NCI-H345 (cell line): Measurements from ENCODE around the gene NIPAL3.
"Not testable (repeated sequence)": the region's sequence is repeated elsewhere in the genome, so short reads cannot be mapped to it uniquely, and the experiment has no call there.

Experiments used
- DNase-seq: peaks from one replicate; lab custom pipeline; 2025; lab: John Stamatoyannopoulos, UW

Gene NIPAL3

GRCh38 chr1:24421502-24421901 lies 5.9 kb downstream of the NIPAL3 start:
- DNase-seq: no peak

DNA sequence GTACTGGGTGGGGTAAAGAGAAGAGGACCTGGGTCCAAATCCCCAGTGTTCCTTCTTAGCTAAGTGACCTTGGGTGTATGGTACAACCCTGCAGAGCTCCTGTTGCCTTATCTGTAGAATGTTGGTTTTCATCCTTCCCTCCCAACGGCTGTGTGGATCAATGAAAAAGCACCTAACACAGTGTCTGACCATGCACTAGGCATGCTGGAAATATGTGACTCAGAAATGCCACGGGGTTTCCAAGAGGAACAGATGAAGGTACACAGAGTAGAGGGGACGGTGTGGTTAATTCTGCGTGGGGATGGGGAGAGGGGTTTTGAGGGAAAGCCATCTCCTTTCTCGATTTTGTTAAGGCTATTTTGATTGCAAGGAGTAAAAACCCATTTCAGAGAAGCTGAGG lies 8.6 kb downstream of the NIPAL3 start:
- no peak for DNase-seq

DNA sequence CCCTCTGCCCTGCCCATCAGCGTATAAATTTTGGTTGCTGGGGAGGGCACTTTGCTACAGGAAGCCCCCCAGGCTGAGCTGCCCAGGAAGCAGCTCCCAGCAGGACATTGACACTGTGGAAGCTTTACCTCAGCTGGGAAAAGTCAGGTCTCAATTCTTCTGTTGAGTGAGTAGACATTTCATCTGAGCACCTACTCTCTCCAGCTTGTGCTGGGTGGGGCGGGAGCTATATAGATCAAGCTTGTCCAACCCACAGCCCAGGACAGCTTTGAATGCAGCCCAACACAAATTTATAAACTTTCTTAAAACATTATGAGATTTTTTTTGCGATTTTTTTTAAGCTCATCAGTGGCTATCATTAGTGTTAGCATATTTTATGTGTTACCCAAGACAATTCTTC lies 9.4 kb downstream of the NIPAL3 start:
- DNase-seq: no peak

GRCh38 chr1:24425441-24425840 lies 9.8 kb downstream of the NIPAL3 start:
- DNase-seq: no peak

DNA sequence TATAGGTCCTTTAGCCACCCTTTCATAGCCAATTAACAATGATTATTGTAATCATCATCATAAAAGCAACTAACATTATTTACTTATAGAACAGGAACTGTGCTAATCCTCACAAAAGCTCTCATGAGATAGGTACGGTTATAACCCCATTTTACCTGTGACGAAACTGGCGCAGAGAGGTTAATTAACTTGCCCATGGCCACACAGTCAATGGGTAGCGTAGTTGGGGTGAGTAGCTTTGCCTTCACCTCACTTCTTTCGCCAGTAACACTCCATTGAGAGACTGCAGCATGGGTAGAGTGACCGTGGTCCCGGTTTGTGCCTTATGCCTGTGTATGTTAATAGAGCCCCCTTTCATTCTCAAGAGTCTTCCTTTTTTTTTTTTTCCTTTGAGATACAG lies 10.3 kb downstream of the NIPAL3 start:
- DNase-seq: no peak

GRCh38 chr1:24426744-24427544 lies 11.3 kb downstream of the NIPAL3 start:
- DNase-seq: no peak

GRCh38 chr1:24427545-24427862 lies 11.9 kb downstream of the NIPAL3 start:
- peak; percentile 20 for DNase-seq

- DNase-seq: no peak
Observed at GRCh38 chr1:24435782-24436365, 20.3 kb downstream of the NIPAL3 start.

DNA sequence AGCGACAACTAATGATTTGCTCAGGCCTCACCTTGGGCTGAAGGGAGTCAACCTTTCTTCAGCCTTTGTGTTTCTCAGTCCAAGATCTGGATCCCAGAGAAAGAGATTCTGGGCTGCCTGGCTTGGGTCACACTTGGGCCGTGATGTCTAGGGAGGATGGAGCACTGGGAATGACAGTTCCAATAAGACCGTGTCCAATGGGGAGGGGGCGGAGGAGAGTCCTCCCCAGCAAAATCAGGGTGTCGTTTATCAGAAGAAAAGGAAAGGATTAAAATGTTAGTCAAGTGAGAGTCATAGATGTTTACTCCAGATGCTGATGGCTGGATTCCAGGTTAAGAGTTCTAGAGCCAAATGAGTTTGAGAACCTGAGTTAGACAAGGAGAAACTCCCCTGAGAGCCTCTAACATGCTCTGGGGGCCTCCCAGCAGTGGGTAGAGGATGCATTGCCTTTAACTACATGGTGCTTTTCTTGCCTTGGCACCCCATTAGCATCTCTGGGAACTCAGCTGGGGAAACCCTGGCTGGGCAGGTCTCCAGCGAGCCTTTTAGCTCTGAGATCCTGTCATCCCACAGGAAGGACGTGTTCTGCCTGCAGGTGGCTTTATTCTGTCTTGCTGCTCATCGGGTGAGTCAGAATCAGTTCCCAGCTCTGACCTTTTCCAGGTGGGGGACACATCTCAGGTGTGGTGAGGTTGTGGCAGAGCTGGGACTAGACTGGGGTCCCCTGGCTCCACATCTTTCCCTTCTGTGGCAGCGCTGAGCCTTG lies 22.2 kb downstream of the NIPAL3 start:
- no peak for DNase-seq

DNA sequence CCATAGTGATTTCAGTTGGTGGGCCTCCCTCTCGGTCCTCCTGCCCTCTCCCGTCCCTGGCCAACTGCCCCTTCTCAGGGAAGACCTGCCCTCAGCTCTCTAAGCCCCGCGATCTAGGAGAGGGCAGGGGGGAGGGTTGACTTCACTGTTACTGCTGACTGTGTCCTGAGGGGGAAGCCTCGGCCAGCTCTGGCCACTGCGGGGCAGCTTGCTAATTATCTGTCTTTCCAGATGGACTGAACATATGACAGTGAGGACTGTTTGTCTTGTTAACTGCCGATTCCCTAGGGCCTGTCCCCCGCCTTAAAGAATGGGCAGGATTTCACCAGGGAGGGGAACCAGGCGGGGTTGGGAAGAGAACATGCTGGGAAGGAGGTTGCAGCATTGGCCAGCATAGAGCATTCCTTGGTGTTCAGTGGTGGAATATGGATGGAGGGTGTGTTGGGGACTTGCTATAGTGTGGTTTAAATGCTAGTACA lies 22.9 kb downstream of the NIPAL3 start:
- no peak for DNase-seq

- no peak for DNase-seq
Observed at GRCh38 chr1:24440436-24440835, 24.8 kb downstream of the NIPAL3 start.

DNA sequence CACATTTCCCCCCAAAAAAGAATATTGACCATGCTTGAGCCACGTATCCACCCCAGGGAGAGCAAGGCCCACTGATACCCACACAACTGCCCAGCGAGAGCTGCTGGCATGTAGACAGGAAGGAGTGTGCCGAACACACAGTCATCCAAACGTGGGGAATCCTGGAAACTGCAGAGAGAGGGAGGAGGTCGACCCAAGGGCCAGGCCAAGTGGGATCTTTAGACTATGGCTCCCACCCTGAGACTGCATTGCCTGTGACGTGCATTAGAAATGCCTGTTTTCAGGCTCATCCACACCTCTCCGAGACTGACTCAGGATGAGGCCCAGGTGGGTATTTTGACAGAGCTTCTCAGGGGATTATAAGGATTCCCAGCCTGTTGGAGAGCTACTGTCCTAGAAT lies 25.9 kb downstream of the NIPAL3 start:
- no peak for DNase-seq

DNA sequence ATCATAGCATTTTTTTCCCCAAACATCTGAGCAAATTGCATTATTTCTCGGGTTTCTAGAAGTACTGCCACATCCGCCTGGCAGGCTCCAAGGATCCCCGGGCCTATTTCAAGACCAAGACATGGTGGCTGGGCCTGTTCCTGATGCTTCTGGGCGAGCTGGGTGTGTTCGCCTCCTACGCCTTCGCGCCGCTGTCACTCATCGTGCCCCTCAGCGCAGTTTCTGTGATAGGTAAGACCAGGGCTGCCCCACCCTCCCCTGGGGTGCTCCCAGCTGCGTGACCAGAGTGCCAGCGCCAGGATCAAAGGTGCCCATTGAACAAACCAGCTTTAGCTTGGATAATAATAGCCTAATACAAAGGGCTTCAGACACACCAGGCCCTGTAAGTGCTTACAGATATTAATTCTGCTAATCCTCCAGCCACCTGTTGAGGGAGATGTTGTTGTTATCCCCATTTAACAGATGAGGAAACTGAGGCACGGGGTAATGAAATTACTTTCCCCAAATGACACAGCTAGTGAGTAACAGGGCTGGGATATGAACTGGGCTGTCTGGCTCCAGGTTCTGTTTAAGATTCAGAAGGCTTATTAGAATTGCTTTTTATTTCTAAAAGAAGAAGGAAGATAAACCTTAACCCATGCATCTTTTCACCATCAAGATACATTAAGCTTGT lies 26.5 kb downstream of the NIPAL3 start:
- DNase-seq: no peak

DNA sequence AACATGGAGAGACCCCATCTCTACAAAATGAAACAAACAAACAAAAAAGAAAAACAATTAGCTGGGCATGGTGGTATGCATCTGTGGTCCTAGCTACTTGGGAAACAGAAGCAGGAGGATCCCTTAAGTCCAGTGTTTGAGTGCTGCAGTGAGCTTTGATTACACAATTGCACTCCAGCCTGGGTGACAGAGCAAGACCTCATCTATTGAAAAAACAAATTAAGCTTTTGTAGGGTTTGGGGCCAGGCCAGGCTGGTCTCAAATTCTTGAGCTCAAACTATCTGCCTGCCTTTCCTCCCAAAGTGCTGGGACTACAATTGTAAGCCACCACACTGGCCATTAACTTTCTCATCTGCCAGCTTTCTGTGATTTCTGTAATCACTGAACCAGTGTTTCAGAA lies 27.2 kb downstream of the NIPAL3 start:
- no peak for DNase-seq

DNA sequence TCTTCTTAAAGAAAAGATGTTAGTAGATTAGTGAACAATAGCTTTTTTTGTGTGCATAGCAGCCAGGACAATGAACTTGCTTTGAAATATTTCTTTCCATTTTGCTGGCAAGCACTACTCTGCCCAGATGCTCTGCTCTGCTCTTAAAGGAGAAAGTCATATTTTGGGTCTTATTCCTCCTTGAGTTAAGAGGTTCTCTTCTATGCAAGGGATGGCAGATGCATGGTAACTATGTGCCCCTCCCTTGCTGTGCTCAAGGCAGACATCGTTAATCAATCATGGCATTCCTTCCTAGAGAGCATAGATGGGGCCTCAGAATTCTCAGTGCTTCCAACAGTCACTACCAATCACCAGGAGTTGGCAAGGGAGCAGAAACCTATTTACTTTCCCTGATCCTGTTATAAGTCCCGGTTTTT lies 27.6 kb downstream of the NIPAL3 start:
- no peak for DNase-seq

DNA sequence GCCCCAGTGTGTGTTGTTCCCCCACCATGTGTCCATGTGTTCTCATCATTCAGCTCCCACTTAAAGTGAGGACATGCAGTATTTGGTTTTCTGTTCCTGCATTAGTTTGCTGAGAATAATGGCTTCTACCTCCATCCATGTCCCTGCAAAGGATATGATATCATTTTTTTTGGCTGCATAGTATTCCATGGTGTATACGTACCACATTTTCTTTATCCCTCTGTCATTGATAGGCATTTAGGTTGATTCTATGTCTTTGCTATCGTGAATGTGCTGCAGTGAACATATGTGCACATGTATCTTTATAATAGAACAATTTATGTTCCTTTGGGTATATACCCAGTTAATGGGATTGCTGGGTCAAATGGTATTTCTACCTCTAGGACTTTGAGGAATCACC lies 30.8 kb downstream of the NIPAL3 start:
- DNase-seq: not testable (repeated sequence)

DNA sequence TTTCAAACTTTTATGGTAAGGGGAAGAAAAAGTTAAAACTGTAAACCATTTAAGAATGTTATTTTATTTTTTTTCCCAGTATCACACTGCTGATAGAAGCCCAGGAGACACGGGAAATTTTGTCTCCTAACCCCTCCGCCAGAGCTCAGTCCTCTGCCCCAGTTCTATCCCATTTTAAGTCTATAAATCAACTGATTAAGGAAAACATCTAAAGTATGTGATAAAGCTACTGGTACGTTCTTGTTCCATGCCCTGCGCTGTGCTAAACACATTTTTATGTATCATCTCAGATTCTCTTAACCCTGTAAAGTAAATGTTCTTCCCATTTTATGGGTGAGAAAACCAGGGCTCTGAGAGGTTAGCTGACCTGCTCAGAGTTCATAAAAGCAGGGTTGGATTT lies 34.7 kb downstream of the NIPAL3 start:
- DNase-seq: no peak

GRCh38 chr1:24450857-24451397 lies 35.3 kb downstream of the NIPAL3 start:
- DNase-seq: no peak

DNA sequence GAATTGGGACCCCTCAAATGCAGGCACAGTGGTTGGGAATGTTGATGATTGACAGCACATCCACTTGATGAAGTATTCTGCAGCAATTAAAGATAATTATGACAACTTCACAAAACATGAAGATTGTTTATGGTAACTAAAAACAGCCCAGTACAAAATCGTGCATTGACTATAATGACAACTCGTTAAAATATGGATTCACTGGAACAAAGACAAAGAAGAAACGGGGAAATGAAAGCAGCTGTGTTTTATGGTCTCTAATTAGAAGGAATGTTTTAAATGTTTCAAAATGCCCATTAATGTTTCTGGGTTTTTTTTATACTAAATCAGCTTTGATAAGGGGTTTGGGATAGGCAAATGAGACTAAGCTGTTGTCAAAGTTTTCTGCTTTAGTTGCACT lies 36.1 kb downstream of the NIPAL3 start:
- DNase-seq: no peak

- DNase-seq: no peak
Observed at GRCh38 chr1:24452922-24453485, 37.4 kb downstream of the NIPAL3 start.

- no peak for DNase-seq
Observed at GRCh38 chr1:24454673-24455072, 39.1 kb downstream of the NIPAL3 start.

GRCh38 chr1:24455272-24455671 lies 39.7 kb downstream of the NIPAL3 start:
- DNase-seq: no peak
